Pancreas (tissue), 10 donors: ENCODE data around the gene HNRNPA0. TPM values are rescaled to one million over a fixed set of nuclear protein-coding genes. Genes with fewer than 3 reads are reported as not detected.

Source experiments
- ATAC-seq, 4 donors: fragments of 200-7000 bp; cut with Tn5 transposase; one replicate each; pipeline versions ENCODE4 v1.8.0 to v1.9.1; 2020; ENCODE audit warnings: mild to moderate bottlenecking in 4 of 4, moderate library complexity in 4 of 4
- DNase-seq, 6 donors: peaks; one replicate each; pipeline ENCODE4 v3.0.0-alpha.2; 2020
- FAIRE-seq: peaks from 2 replicates; lab custom pipeline; 2012; peaks lifted over from hg19 to GRCh38; lab: Jason Lieb, UNC
- H3K27ac ChIP-seq, 4 donors: fragments of 200-600 bp; sonication (generic); 1 replicate in 3 of 4; 2 replicates in 1 of 4; pipeline versions ENCODE4 v1.5.0 to v1.8.0; 2020
- H3K27me3 ChIP-seq, 4 donors: fragments of 200-600 bp; one replicate each; pipeline ENCODE4 v1.8.0; 2021
- H3K36me3 ChIP-seq, 3 donors: fragments of 200-600 bp; sonication (generic) in 1 of 3; one replicate each; pipeline versions ENCODE4 v1.5.0 to v1.8.0; 2020 to 2021
- H3K4me1 ChIP-seq, 3 donors: fragments of 200-600 bp; one replicate each; pipeline ENCODE4 v1.8.0; 2021
- H3K4me3 ChIP-seq, 4 donors: fragments of 200-600 bp; sonication (generic) in 2 of 4; one replicate each; pipeline versions ENCODE4 v1.5.0 to v1.8.0; 2020 to 2021
- H3K9me3 ChIP-seq, 4 donors: fragments of 200-600 bp; one replicate each; pipeline ENCODE4 v1.8.0; 2021
- CTCF ChIP-seq, 4 donors: fragments of 200-600 bp; sonication (generic) in 3 of 4; IDR thresholded peaks; one replicate each; pipeline versions ENCODE4 v1.5.0 to v1.8.0; 2021; ENCODE audit warnings: antibody characterized with exemption in 4 of 4
- WGBS, 2 donors: extraction: QIAGEN DNeasy Blood & Tissue Kit; methylation state at CpG; one replicate each; pipeline ENCODE4 v1.1.7; 2013; 5-methylcytosine and 5-hydroxymethylcytosine counted together
- intact Hi-C, 3 donors: fragments of 100-400 bp; cut with DNase I; formaldehyde crosslinking; loops; one replicate each; pipeline versions ENCODE4 v1.11.1 to v1.14.2; 2022
- polyA plus RNA-seq, 2 donors: library from polyadenylated mRNA; stranded (reverse); fragments of 200-250 nt; gene quantifications; one replicate each; pipeline ENCODE4 v1.2.3, GENCODE V29; 2013
- total RNA-seq, 6 donors: library from RNA; stranded (reverse); fragmentation: NEBNext Ultra II Directional in 4 of 6; extraction: Animal tissue kit (Norgen Biotek cat#: 25700) in 4 of 6; gene quantifications; one replicate each; pipeline versions ENCODE4 v1.2.1 to v1.2.4, GENCODE V29; 2021 to 2023
- donor health status: healthy with polysubstance abuse.
- donor health status: DM: no; HTN: no; CAD: no; lungs with moderate emphysema.
- donor health status: DM: no; HTN: no; CAD: no.
- donor health status: control.
- donor health status: control.
- donor health status: Bipolar disorder and iron deficiency.
- donor health status: DM: yes; HTN: yes; CAD: no.
- donor health status: DM: no; HTN: no; CAD: no.
- donor health status: DM: no; HTN: no; CAD: no.
- donor health status: DM: yes; HTN: yes; CAD: no.

Gene HNRNPA0
- total and polyA plus RNA-seq, 8 donors = 8.0 to 14.1 (median 12.2) TPM

- no peak overlapping the region for H3K27ac ChIP-seq
- no peak for ATAC-seq
- 92 to 94% methylated on average over 5 of the region's 5 CpGs for WGBS, 2 donors
- no peak overlapping the region for H3K4me3 ChIP-seq
- peaks cover 0 to under 1% (median 0%) of the 10 kb centered on the region in 3 donors for H3K4me1 ChIP-seq
- DNase-seq = no peak
- no peaks in the 10 kb centered on the region for H3K36me3 ChIP-seq
- no peak for TF ChIP-seq CTCF (IDR thresholded peaks at IDR 0.05)
- intact Hi-C loops = no loop called here
- no peaks in the 10 kb centered on the region for H3K27me3 ChIP-seq
- FAIRE-seq = no peak
- H3K9me3 ChIP-seq = no peaks in the 10 kb centered on the region
Measured at GRCh38 chr5:137703565-137703964, 50.6 kb downstream of the HNRNPA0 start.

- TF ChIP-seq CTCF (IDR thresholded peaks at IDR 0.05) = no peak
- Histone ChIP-seq H3K4me1 (no peaks in the 10 kb centered on the region), H3K27ac (no peak overlapping the region), H3K4me3 (no peak overlapping the region), H3K9me3 (no peaks in the 10 kb centered on the region), H3K27me3 (no peaks in the 10 kb centered on the region), H3K36me3 (no peaks in the 10 kb centered on the region)
- no peak for ATAC-seq
- no peak for FAIRE-seq
- DNase-seq = no peak
- WGBS, 2 donors = 79 to 87% methylated on average over 3 of the region's 3 CpGs
- intact Hi-C loops = no loop called here
Measured at GRCh38 chr5:137700282-137700680, 53.9 kb downstream of the HNRNPA0 start.

GRCh38 chr5:137699336-137700281 lies 54.6 kb downstream of the HNRNPA0 start:
- ATAC-seq = no peak
- H3K27ac ChIP-seq = no peak overlapping the region
- no peak for DNase-seq

GRCh38 chr5:137696481-137696880 lies 57.7 kb downstream of the HNRNPA0 start:
- FAIRE-seq (no peak), ATAC-seq (no peak), DNase-seq (no peak)
- no peak for TF ChIP-seq CTCF (IDR thresholded peaks at IDR 0.05)
- Histone ChIP-seq H3K4me1 (peaks cover 0 to 7% (median 7%) of the 10 kb centered on the region in 3 donors), H3K27me3 (no peaks in the 10 kb centered on the region), H3K27ac (no peak overlapping the region), H3K9me3 (no peaks in the 10 kb centered on the region), H3K4me3 (no peak overlapping the region), H3K36me3 (no peaks in the 10 kb centered on the region)
- 37 to 39% methylated on average over 1 of the region's 1 CpG for WGBS, 2 donors
- intact Hi-C loops = no loop called here

More at GRCh38 chr5:137699336-137700281, 54.6 kb downstream of the HNRNPA0 start:
- H3K4me1 ChIP-seq = no peaks in the 10 kb centered on the region
- H3K36me3 ChIP-seq = no peaks in the 10 kb centered on the region
- no peaks in the 10 kb centered on the region for H3K9me3 ChIP-seq
- FAIRE-seq = no peak
- no peaks in the 10 kb centered on the region for H3K27me3 ChIP-seq
- 78 to 79% methylated on average over 9 of the region's 9 CpGs for WGBS, 2 donors
- intact Hi-C loops = no loop called here
- H3K4me3 ChIP-seq = no peak overlapping the region
- TF ChIP-seq CTCF (IDR thresholded peaks at IDR 0.05) = no peak
